Fibroblast of skin of abdomen (primary cell): ENCODE results near the gene NKX6-2.
"Not testable (repeated sequence)": the region's sequence is repeated elsewhere in the genome, so short reads cannot be mapped to it uniquely, and the experiment has no call there.

Experiments used
- DNase-seq: peaks from one replicate; pipeline ENCODE4 v3.0.0-alpha.2; 2013

NKX6-2 gene

GRCh38 chr10:132779549-132780294 is 6.2 kb downstream of the NKX6-2 start:
- DNase-seq = no peak

- DNase-seq = no peak
Observed at GRCh38 chr10:132777441-132777840, 8.5 kb downstream of the NKX6-2 start.

- DNase-seq = no peak
Observed at GRCh38 chr10:132776821-132777220, 9.1 kb downstream of the NKX6-2 start.

- no peak for DNase-seq
Observed at GRCh38 chr10:132776186-132776585, 9.8 kb downstream of the NKX6-2 start.

GRCh38 chr10:132774902-132775863 is 10.8 kb downstream of the NKX6-2 start:
- DNase-seq = peak; percentile 95

- peak; percentile 27 for DNase-seq
Observed at GRCh38 chr10:132774181-132774901, 11.6 kb downstream of the NKX6-2 start.

- DNase-seq = not testable (repeated sequence)
Observed at GRCh38 chr10:132772816-132773215, 13.1 kb downstream of the NKX6-2 start.

- no peak for DNase-seq
Observed at GRCh38 chr10:132770061-132771021, 15.6 kb downstream of the NKX6-2 start.

GRCh38 chr10:132768346-132769248 is 17.4 kb downstream of the NKX6-2 start:
- DNase-seq = no peak

GRCh38 chr10:132766291-132766690 is 19.7 kb downstream of the NKX6-2 start:
- DNase-seq = no peak

- DNase-seq = no peak
Observed at GRCh38 chr10:132765435-132765834, 20.5 kb downstream of the NKX6-2 start.

GRCh38 chr10:132764108-132764507 is 21.8 kb downstream of the NKX6-2 start:
- DNase-seq = no peak

- no peak for DNase-seq
Observed at GRCh38 chr10:132763545-132763944, 22.4 kb downstream of the NKX6-2 start.

GRCh38 chr10:132762267-132762666 is 23.7 kb downstream of the NKX6-2 start:
- no peak for DNase-seq

- no peak for DNase-seq
Observed at GRCh38 chr10:132761395-132762060, 24.4 kb downstream of the NKX6-2 start.

GRCh38 chr10:132758865-132759264 is 27.1 kb downstream of the NKX6-2 start:
- DNase-seq = no peak

- DNase-seq = no peak
Observed at GRCh38 chr10:132757171-132757570, 28.8 kb downstream of the NKX6-2 start.

GRCh38 chr10:132756591-132756990 is 29.4 kb downstream of the NKX6-2 start:
- no peak for DNase-seq

- no peak for DNase-seq
Observed at GRCh38 chr10:132755166-132755711, 30.7 kb downstream of the NKX6-2 start.

GRCh38 chr10:132754071-132754470 is 31.9 kb downstream of the NKX6-2 start:
- no peak for DNase-seq
